Heart right ventricle (tissue), 16 donors: ENCODE data around the gene CREBL2. TPM values are rescaled to one million over a fixed set of nuclear protein-coding genes. Genes with fewer than 3 reads are reported as not detected.
"Not testable (repeated sequence)": the region's sequence is repeated elsewhere in the genome, so short reads cannot be mapped to it uniquely, and the experiment has no call there.

Experiments used
- ATAC-seq, 8 donors: fragments of 200-7000 bp; cut with Tn5 transposase; one replicate each; pipeline ENCODE4 v1.9.1; 2020; ENCODE audit warnings: mild to moderate bottlenecking in 8 of 8, moderate library complexity in 8 of 8, moderate number of reproducible peaks in 1 of 8
- DNase-seq, 2 donors: peaks; one replicate each; pipeline ENCODE4 v3.0.0-alpha.2; 2020
- H3K27ac ChIP-seq, 10 donors: fragments of 200-600 bp; sonication (generic) in 2 of 10; one replicate each; pipeline versions ENCODE4 v1.5.0 to v1.8.0; 2020 to 2022; ENCODE audit warnings: mild to moderate bottlenecking in 3 of 10
- H3K27me3 ChIP-seq, 7 donors: fragments of 200-600 bp; one replicate each; pipeline ENCODE4 v1.8.0; 2021 to 2022; ENCODE audit warnings: mild to moderate bottlenecking in 2 of 7
- H3K36me3 ChIP-seq, 9 donors: fragments of 200-600 bp; sonication (generic) in 1 of 9; one replicate each; pipeline versions ENCODE4 v1.5.0 to v1.8.0; 2020 to 2022; ENCODE audit warnings: mild to moderate bottlenecking in 2 of 9
- H3K4me1 ChIP-seq, 9 donors: fragments of 200-600 bp; sonication (generic) in 1 of 9; one replicate each; pipeline versions ENCODE4 v1.5.0 to v1.8.0; 2020 to 2022; ENCODE audit warnings: mild to moderate bottlenecking in 4 of 9
- H3K4me3 ChIP-seq, 10 donors: fragments of 200-600 bp; sonication (generic) in 2 of 10; one replicate each; pipeline versions ENCODE4 v1.5.0 to v1.8.0; 2020 to 2022; ENCODE audit warnings: mild to moderate bottlenecking in 7 of 10, moderate library complexity in 2 of 10
- H3K9me3 ChIP-seq, 11 donors: fragments of 200-600 bp in 10 of 11; sonication (generic) in 2 of 11; one replicate each; pipeline versions ENCODE4 v1.5.0 to v1.8.0; 2013 to 2022; ENCODE audit warnings: mild to moderate bottlenecking in 2 of 11, control low read depth in 1 of 11, moderate library complexity in 1 of 11
- WGBS, 2 donors: extraction: QIAGEN DNeasy Blood & Tissue Kit; methylation state at CpG; one replicate each; pipeline ENCODE4 v1.1.7; 2013; ENCODE audit warnings: inconsistent platforms in 1 of 2; 5-methylcytosine and 5-hydroxymethylcytosine counted together
- intact Hi-C, 10 donors: fragments of 100-400 bp; cut with DNase I; formaldehyde crosslinking; loops; one replicate each; pipeline versions ENCODE4 v1.11.1 to v1.14.2; 2022
- polyA plus RNA-seq, 2 donors: library from polyadenylated mRNA; stranded (reverse); fragments of 200-250 nt; gene quantifications; one replicate each; pipeline ENCODE4 v1.2.3, GENCODE V29; 2013
- total RNA-seq, 10 donors: library from RNA; stranded (reverse); fragmentation: NEBNext Ultra II Directional in 3 of 10; extraction: Animal tissue kit (Norgen Biotek cat#: 25700) in 3 of 10; gene quantifications; one replicate each; pipeline versions ENCODE4 v1.2.1 to v1.2.4, GENCODE V29; 2021 to 2023
- TF ChIP-seq, protein P1 (sequence below), 9 donors: fragments of 200-600 bp; sonication (generic) in 2 of 9; IDR thresholded peaks; one replicate each; pipeline versions ENCODE4 v1.5.0 to v1.8.0; 2021 to 2022; ENCODE audit warnings: antibody characterized with exemption in 9 of 9, mild to moderate bottlenecking in 5 of 9, moderate library complexity in 1 of 9
- donor health status: Arrhythmogenic right ventricular cardiomyopathy.
- donor health status: ischemic (EF 13 %, LVEDD 7.1; RV severe dilation, severe dysfunction).
- donor health status: healthy with polysubstance abuse.
- donor health status: DM: no; HTN: yes; CAD: no.
- donor health status: DM: no; HTN: no; CAD: no.
- donor health status: ischemic (EF 25% LVEDD 6.9; RV normal size, moderate dysfunction).
- donor health status: ischemic (EF 25% LVEDD 5.7; RV mildly dilated, moderate dysfunction).
- donor health status: healthy.
- donor health status: DM: yes; HTN: yes; CAD: no.
- donor health status: Ischemic cardiomyopathy.
- donor health status: ischemic (EF 35%, LVEDD 5.7; RV mildly dilated, moderate dysfunction).
- donor health status: nonischemic (EF 11% LVEDD 7.7; RV severe dilation, severe dysfunction).
- donor health status: DM: yes; HTN: yes; CAD: no.
- donor health status: PGD.
- donor health status: ischemic (EF 29% LVEDD 5.4; RV normal size, mild dysfunction).
- donor health status: nonischemic (EF 23%, LVEDD 6.1; RV moderate dilation, normal function).

CREBL2 gene
- total and polyA plus RNA-seq, 12 donors = 9.3 to 26.4 (median 18.3) TPM

DNA sequence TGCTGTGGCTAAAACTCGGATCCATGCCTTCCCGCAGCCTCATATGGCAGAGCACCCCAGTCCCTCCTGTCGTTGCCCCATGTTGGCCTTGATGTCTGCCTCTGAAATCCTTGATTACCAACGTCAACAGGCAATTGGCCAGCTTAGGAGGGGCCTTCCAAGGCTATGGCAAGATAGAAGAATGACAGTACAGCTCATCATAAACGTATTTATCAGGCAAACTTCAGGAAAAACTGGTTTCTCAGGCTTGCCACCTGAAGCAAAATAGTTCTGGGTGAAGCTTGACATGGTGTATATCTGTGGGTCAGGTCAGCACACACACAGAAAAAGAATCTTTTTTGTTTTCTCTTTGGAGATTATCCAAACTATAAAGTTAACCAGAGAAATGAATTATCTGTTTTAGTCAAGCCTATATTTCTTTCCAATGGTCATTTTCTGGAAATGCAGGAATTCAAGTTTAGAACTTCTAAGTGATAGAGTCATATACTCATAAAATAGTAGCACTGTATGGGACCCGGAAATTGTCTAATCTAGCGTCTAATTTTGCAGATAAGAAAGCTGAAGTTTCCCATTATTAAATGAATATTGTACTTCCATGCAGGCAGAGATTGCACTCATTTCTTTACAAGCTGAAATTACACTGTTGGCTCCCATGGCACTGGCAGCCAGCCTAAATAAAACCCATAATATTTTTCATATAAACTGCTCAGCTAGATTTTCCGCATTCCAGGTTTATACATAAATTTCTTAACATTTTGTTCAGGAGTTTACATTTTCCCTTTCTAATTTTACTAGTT, 24.6 kb upstream of the CREBL2 start:
- DNase-seq (no peak), ATAC-seq (no peak)
- Histone ChIP-seq H3K4me1 (peaks cover 0 to 11% (median 0%) of the 10 kb centered on the region in 9 donors), H3K27ac (no peak overlapping the region), H3K4me3 (no peak overlapping the region), H3K9me3 (no peaks in the 10 kb centered on the region), H3K36me3 (no peaks in the 10 kb centered on the region), H3K27me3 (no peaks in the 10 kb centered on the region)
- TF ChIP-seq, protein P1, sequence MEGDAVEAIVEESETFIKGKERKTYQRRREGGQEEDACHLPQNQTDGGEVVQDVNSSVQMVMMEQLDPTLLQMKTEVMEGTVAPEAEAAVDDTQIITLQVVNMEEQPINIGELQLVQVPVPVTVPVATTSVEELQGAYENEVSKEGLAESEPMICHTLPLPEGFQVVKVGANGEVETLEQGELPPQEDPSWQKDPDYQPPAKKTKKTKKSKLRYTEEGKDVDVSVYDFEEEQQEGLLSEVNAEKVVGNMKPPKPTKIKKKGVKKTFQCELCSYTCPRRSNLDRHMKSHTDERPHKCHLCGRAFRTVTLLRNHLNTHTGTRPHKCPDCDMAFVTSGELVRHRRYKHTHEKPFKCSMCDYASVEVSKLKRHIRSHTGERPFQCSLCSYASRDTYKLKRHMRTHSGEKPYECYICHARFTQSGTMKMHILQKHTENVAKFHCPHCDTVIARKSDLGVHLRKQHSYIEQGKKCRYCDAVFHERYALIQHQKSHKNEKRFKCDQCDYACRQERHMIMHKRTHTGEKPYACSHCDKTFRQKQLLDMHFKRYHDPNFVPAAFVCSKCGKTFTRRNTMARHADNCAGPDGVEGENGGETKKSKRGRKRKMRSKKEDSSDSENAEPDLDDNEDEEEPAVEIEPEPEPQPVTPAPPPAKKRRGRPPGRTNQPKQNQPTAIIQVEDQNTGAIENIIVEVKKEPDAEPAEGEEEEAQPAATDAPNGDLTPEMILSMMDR (IDR thresholded peaks at IDR 0.05) = no peak
- WGBS, 2 donors = 80 to 81% methylated on average over 8 of the region's 8 CpGs
- intact Hi-C loops = no loop called here

DNA sequence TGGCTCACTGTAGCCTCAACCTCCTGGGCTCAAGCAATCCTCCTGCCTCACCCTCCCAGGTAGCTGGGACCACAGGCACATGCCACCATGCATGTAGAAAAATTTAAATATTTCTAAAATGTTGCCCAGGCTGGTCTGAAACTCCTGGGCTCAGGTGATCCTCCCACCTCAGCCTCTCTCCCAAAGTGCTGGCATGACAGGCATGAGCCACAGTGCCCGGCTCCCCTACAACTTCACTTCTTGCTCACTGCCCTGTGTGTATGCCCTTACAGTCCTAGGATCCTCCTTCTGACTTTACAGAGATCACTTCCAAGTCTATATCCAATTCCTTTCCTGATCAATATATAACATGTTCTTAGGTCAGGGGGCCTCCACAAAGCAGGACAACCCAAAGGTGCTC, 23.8 kb upstream of the CREBL2 start:
- Histone ChIP-seq H3K27me3 (no peaks in the 10 kb centered on the region), H3K36me3 (no peaks in the 10 kb centered on the region), H3K27ac (no peak overlapping the region), H3K4me3 (no peak overlapping the region), H3K4me1 (peaks cover 0 to 11% (median 0%) of the 10 kb centered on the region in 9 donors), H3K9me3 (no peaks in the 10 kb centered on the region)
- 90 to 100% methylated on average over 1 of the region's 1 CpG for WGBS, 2 donors
- ATAC-seq = no peak
- intact Hi-C loops = no loop called here
- TF ChIP-seq, protein P1 (IDR thresholded peaks at IDR 0.05) = no peak
- no peak for DNase-seq

DNA sequence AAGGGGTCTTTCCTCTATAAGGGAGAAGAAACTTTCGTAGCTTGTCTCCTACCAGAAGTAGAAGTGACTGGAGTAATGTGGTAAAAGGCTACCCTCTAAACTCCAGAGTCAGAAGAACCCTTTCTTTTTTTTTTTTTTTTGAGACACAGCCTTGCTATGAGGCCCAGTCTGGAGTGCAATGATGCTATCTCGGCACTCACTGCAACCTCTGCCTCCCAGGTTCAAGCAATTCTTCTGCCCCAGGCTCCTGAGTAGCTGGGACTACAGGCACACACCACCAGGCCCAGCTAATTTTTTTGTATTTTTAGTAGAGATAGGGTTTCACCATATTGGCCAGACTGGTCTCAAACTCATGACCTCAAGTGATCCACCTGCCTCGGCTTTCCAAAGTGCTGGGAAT, 23.2 kb upstream of the CREBL2 start:
- H3K27ac ChIP-seq, H3K4me3 ChIP-seq, H3K9me3 ChIP-seq, H3K27me3 ChIP-seq, ATAC-seq, intact Hi-C loops, H3K36me3 ChIP-seq, DNase-seq: not testable (repeated sequence)
- 95 to 98% methylated on average over 3 of the region's 3 CpGs for WGBS, 2 donors
- peaks cover 0 to 11% (median 0%) of the 10 kb centered on the region in 9 donors for H3K4me1 ChIP-seq

DNA sequence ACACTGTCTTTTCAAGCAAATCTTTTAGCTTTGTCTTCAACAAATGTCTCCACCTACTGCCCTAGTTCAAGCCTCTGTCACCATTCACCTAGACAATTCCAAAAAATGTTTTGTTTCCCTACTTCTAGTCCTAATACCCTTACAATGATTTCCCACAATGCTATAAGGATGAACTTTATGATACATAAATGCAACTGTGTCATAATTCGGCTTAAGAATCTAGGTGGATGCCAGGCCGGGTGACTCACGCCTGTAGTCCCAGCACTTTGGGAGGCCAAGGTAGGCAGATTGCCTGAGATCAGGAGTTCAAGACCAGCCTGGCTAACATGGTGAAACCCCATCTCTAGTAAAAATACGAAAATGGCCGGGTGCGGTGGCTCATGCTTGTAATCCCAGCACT, 20.7 kb upstream of the CREBL2 start:
- DNase-seq (no peak), ATAC-seq (no peak)
- H3K27me3 ChIP-seq = no peaks in the 10 kb centered on the region
- 93 to 94% methylated on average over 6 of the region's 6 CpGs for WGBS, 2 donors
- no peaks in the 10 kb centered on the region for H3K4me1 ChIP-seq
- intact Hi-C loops = no loop called here
- TF ChIP-seq, protein P1 (IDR thresholded peaks at IDR 0.05) = no peak
- no peak overlapping the region for H3K4me3 ChIP-seq
- no peak overlapping the region for H3K27ac ChIP-seq
- H3K36me3 ChIP-seq = no peaks in the 10 kb centered on the region
- H3K9me3 ChIP-seq = no peaks in the 10 kb centered on the region

DNA sequence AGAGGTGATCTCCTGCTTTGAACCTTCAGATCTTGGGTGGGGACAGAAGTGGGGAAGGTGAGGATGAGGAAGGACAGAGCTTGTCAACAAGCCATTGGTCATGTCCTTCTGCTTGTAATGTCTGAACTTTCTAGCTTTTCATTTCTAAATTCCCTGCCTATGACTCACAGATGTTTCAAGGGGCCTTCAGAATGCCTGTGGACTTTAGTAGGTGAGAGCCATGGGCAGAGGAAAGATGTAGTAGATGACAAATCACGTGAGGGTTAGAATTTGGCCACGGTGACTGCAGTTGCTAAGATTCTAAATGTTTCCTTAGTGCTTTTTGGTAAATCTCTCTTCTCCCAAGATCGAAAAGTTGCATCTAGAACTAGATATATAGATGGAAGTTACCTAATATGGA, 18.7 kb upstream of the CREBL2 start:
- no peaks in the 10 kb centered on the region for H3K4me1 ChIP-seq
- H3K27ac ChIP-seq = no peak overlapping the region
- H3K36me3 ChIP-seq = no peaks in the 10 kb centered on the region
- no peak overlapping the region for H3K4me3 ChIP-seq
- TF ChIP-seq, protein P1 (IDR thresholded peaks at IDR 0.05) = no peak
- peaks cover 0 to 4% (median 0%) of the 10 kb centered on the region in 11 donors for H3K9me3 ChIP-seq
- WGBS, 2 donors = 78 to 79% methylated on average over 3 of the region's 3 CpGs
- ATAC-seq (no peak), DNase-seq (no peak)
- H3K27me3 ChIP-seq = no peaks in the 10 kb centered on the region
- intact Hi-C loops = no loop called here

DNA sequence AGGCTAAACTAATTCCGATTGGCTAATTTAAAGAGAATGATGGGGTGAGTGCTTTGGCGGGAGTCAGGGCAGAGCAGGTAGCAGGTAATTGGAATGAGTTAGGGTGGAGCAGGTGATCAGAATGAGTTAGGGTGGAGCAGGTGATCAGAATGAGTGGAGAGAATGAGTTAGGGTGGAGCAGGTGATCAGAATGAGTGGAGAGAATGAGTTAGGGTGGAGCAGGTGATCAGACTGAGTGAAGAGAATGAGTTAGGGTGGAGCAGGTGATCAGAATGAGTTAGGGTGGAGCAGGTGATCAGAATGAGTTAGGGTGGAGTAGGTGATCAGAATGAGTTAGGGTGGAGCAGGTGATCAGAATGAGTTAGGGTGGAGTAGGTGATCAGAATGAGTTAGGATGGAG, 15.7 kb upstream of the CREBL2 start:
- H3K36me3 ChIP-seq, ATAC-seq, H3K4me1 ChIP-seq, H3K9me3 ChIP-seq, H3K27me3 ChIP-seq, H3K27ac ChIP-seq, H3K4me3 ChIP-seq, intact Hi-C loops, DNase-seq: not testable (repeated sequence)
- 87 to 98% methylated on average over 2 of the region's 2 CpGs for WGBS, 2 donors

DNA sequence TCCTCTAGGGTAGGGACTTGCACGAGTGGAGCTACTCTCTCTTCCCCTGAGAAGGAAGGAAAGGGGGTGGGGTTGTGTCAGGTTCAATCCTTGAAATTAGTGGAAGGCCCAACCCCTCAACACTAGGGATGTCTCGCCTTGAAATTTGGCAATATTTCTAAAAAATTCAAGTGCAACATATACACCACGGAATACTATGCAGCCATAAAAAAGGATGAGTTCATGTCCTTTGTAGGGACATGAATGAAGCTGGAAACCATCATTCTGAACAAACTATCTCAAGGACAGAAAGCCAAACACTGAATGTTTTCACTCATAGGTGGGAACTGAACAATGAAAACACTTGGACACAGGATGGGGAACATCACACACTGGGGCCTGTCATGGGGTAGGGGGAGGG, 15.1 kb upstream of the CREBL2 start:
- H3K4me3 ChIP-seq, H3K9me3 ChIP-seq, H3K4me1 ChIP-seq, DNase-seq, H3K27ac ChIP-seq, intact Hi-C loops, H3K36me3 ChIP-seq, ATAC-seq, H3K27me3 ChIP-seq: not testable (repeated sequence)
- 81 to 83% methylated on average over 3 of the region's 3 CpGs for WGBS, 2 donors
